Measurements from ENCODE around the gene INPP5B.

GRCh38 chr1:37875833-37876232 lies 71.0 kb downstream of the INPP5B start:
- TF ChIP-seq CTCF (IDR thresholded peaks at IDR 0.05) (no peak), POLR2AphosphoS5 (IDR thresholded peaks at IDR 0.05) (no peak)

All from gastroesophageal sphincter (tissue), 3 donors.